ENCODE measurements around the gene RASA3. TPM values are rescaled to one million over a fixed set of nuclear protein-coding genes. Genes with fewer than 3 reads are reported as not detected.

Gene RASA3
- total and polyA plus RNA-seq, 2 of the 8 experiments (the other 6 are each of a cell fraction or from before 2014, with no cell fraction given) = 7.5 to 21.9 TPM

- Histone ChIP-seq H3K18ac (ENCODE audit: extremely low read depth, low read length) (no peak overlapping the region), H3K79me2 (ENCODE audit: control insufficient read depth in 1 of 2, insufficient read depth in 2 of 2, low read length in 2 of 2) (no peaks in the 10 kb centered on the region), H2AK5ac (ENCODE audit: low read depth, low read length) (no peak overlapping the region), H3K27ac (ENCODE audit: low read depth, low read length) (no peak overlapping the region), H3K9ac (replicated peaks in 1 of 4; ENCODE audit: extremely low read depth in 1 of 4, low read depth in 3 of 4, low read length in 3 of 4) (no peak overlapping the region), H3K27me3 (replicated peaks in 1 of 4; ENCODE audit: control insufficient read depth in 3 of 4, extremely low read depth in 1 of 4, insufficient read depth in 3 of 4, low read length in 3 of 4) (no peaks in the 10 kb centered on the region), H2BK15ac (ENCODE audit: low read length) (no peak overlapping the region), H3K56ac (replicated peaks; ENCODE audit: insufficient read length, low read depth, low read length) (no peak overlapping the region), H4K8ac (ENCODE audit: extremely low read depth, insufficient read depth, low read length) (no peak overlapping the region), H2BK5ac (ENCODE audit: low read depth, low read length) (no peak overlapping the region), H4K91ac (replicated peaks; ENCODE audit: insufficient read length, low read length) (no peak overlapping the region), H2BK20ac (ENCODE audit: low read length) (no peak overlapping the region), H3K9me3 (ENCODE audit: insufficient read depth in 2 of 2, low read depth in 1 of 2, low read length in 1 of 2) (peaks cover 25 to 81% of the 10 kb centered on the region in 2 experiments; a peak in 3 of 4 replicates), H3K36me3 (ENCODE audit: control insufficient read depth in 2 of 4, insufficient read depth in 4 of 4, low read length in 3 of 4) (no peaks in the 10 kb centered on the region), H3K79me1 (ENCODE audit: low read depth, low read length) (no peaks in the 10 kb centered on the region), H3K4me2 (ENCODE audit: insufficient read depth in 1 of 2, low read depth in 2 of 2, low read length in 2 of 2) (no peak overlapping the region), H2AFZ (ENCODE audit: low read length) (no peak overlapping the region), H3K23ac (ENCODE audit: insufficient read length) (no peak overlapping the region), H3K4me1 (replicated peaks in 1 of 4; ENCODE audit: control insufficient read depth in 3 of 4, insufficient read depth in 4 of 4, low read length in 3 of 4) (no peaks in the 10 kb centered on the region), H2BK120ac (replicated peaks; ENCODE audit: low read depth, low read length) (no peak overlapping the region), H3K4ac (replicated peaks; ENCODE audit: insufficient read length, low read depth, low read length) (no peak overlapping the region), H3K14ac (ENCODE audit: insufficient read length) (no peak overlapping the region), H2BK12ac (ENCODE audit: low read depth, low read length) (no peak overlapping the region), H4K20me1 (replicated peaks in 1 of 2; ENCODE audit: control insufficient read depth in 1 of 2, insufficient read depth in 2 of 2, low read length in 2 of 2) (no peaks in the 10 kb centered on the region), H4K5ac (ENCODE audit: insufficient read length, low read depth, low read length) (no peak overlapping the region), H3K23me2 (ENCODE audit: low read depth, low read length) (no peaks in the 10 kb centered on the region), H3K4me3 (ENCODE audit: extremely low read depth in 1 of 4, insufficient read depth in 2 of 4, low read depth in 3 of 4, low read length in 4 of 4) (no peak overlapping the region)
- POLR2A ChIA-PET (ENCODE audit: partially characterized antibody) = no interaction called here
- DNase-seq (ENCODE audit: low read depth in 1 of 2, low spot score in 2 of 2) (no peak), FAIRE-seq (no peak)
- TF ChIP-seq CREB1 (IDR thresholded peaks at IDR 0.05) (no peak), CBX5 (IDR thresholded peaks at IDR 0.05; ENCODE audit: low read depth, low read length) (no peak), SUZ12 (IDR thresholded peaks at IDR 0.05; ENCODE audit: low read length) (no peak), KDM1A (IDR thresholded peaks at IDR 0.05; ENCODE audit: borderline replicate concordance, low read length) (no peak), SP4 (IDR thresholded peaks at IDR 0.05; ENCODE audit: low read length) (no peak), CTBP2 (IDR thresholded peaks at IDR 0.05; ENCODE audit: borderline replicate concordance, insufficient read depth, insufficient read length, low read length) (no peak), NRF1 (IDR thresholded peaks at IDR 0.05; ENCODE audit: low read depth, low read length) (no peak)
- WGBS, 2 experiments (ENCODE audit: extremely low coverage in 1 of 2, insufficient coverage in 1 of 2, insufficient read length in 1 of 2, insufficient replicate concordance in 2 of 2, low coverage in 1 of 2, low lambda C conversion rate in 2 of 2, missing lambda C conversion rate in 1 of 2) = 74% methylated on average over 1 of the region's 1 CpG; no CpG with 5 or more reads in 1 of the 2 experiments
- CTCF ChIA-PET (ENCODE audit: partially characterized antibody) = interaction anchor here (0.6 kb wide), 1 partner anchor 76 kb away, joined by 3 read pairs; no protein-coding TSS in a partner anchor
Observed at GRCh38 chr13:113959198-113959597, 173.2 kb downstream of the RASA3 start.
